NB4 (cell line): ENCODE measurements around the gene FNIP1.

Source experiments
- CTCF ChIP-seq: IDR thresholded peaks from one replicate; pipeline ENCODE4 v1.5.1; 2012; ENCODE audit warnings: low read depth, low read length
- MAX ChIP-seq: IDR thresholded peaks from 2 replicates; pipeline ENCODE4 v1.6.1; 2011; ENCODE audit warnings: low read depth, low read length
- MYC ChIP-seq: IDR thresholded peaks from 2 replicates; pipeline ENCODE4 v1.6.1; 2011; ENCODE audit warnings: low read depth, low read length
- POLR2A ChIP-seq: IDR thresholded peaks from 2 replicates; pipeline ENCODE4 v1.6.1; 2011; ENCODE audit warnings: mild to moderate bottlenecking; ENCODE audit not compliant: insufficient read length; ENCODE audit errors: extremely low read depth

GRCh38 chr5:131659841-131660240 is 137.0 kb downstream of the FNIP1 start:
- TF ChIP-seq POLR2A = no peak
- TF ChIP-seq CTCF = no peak
- no peak for TF ChIP-seq MAX
- no peak for TF ChIP-seq MYC
